ENCODE data around the gene BTNL8. TPM values are rescaled to one million over a fixed set of nuclear protein-coding genes. Genes with fewer than 3 reads are reported as not detected.

The BTNL8 gene
- total RNA-seq, 1 experiment from 2014 or later: not detected

Other genes with a start within 250 kb of the BTNL8 start
- gene FLT4, start 249.6 kb upstream of the BTNL8 start, total RNA-seq (2014; rRNA removed; shearing (Covaris generic)): 15.7 and 31.3 TPM in 2 replicates
- gene OR2Y1, start 159.1 kb upstream of the BTNL8 start, total RNA-seq (2014; rRNA removed; shearing (Covaris generic)): not detected in 2 replicates
- 207 and 258 TPM in 2 replicates for gene MGAT1, start 96.4 kb upstream of the BTNL8 start, total RNA-seq (2014; rRNA removed; shearing (Covaris generic))
- 33.0 and 37.9 TPM in 2 replicates for gene ZFP62, start 37.9 kb upstream of the BTNL8 start, total RNA-seq (2014; rRNA removed; shearing (Covaris generic))
- not detected in 2 replicates for gene BTNL3, start 89.7 kb downstream of the BTNL8 start, total RNA-seq (2014; rRNA removed; shearing (Covaris generic))
- 0.98 and 5.3 TPM in 2 replicates for gene BTNL9, start 141.1 kb downstream of the BTNL8 start, total RNA-seq (2014; rRNA removed; shearing (Covaris generic))
- gene OR2V1, start 232.0 kb downstream of the BTNL8 start, total RNA-seq (2014; rRNA removed; shearing (Covaris generic)): not detected in 2 replicates
- not detected in 2 replicates for gene OR2V2, start 248.4 kb downstream of the BTNL8 start, total RNA-seq (2014; rRNA removed; shearing (Covaris generic))